Neural progenitor cell (in vitro differentiated cells): ENCODE data around the gene MAPRE2. TPM values are rescaled to one million over a fixed set of nuclear protein-coding genes. Genes with fewer than 3 reads are reported as not detected.
A peak's percentile ranks its signal among the peaks of the same experiment; 100 is the strongest.
"Not testable (repeated sequence)": the region's sequence is repeated elsewhere in the genome, so short reads cannot be mapped to it uniquely, and the experiment has no call there.

Experiments
- DNase-seq: peaks from one replicate; pipeline ENCODE4 v3.0.0-alpha.2; 2016; ENCODE audit warnings: low spot score
- H2AFZ ChIP-seq: fragments of 200-600 bp; sonication (generic); replicated peaks from 2 replicates; pipeline ENCODE4 v1.6.1; 2016; ENCODE audit warnings: antibody characterized with exemption
- H3F3A ChIP-seq: fragments of 200-600 bp; sonication (generic); 2 replicates; pipeline ENCODE4 v1.6.1; 2016; ENCODE audit warnings: antibody characterized with exemption, low read depth
- H3K27ac ChIP-seq: fragments of 200-600 bp; sonication (generic); 2 replicates; pipeline ENCODE4 v1.5.1; 2016; ENCODE audit warnings: mild to moderate bottlenecking
- H3K27me3 ChIP-seq: fragments of 200-600 bp; sonication (generic); 2 replicates; pipeline ENCODE4 v1.6.1; 2016; ENCODE audit warnings: mild to moderate bottlenecking, moderate library complexity
- H3K36me3 ChIP-seq: fragments of 200-600 bp; sonication (generic); 2 replicates; pipeline ENCODE4 v1.5.1; 2016
- H3K4me1 ChIP-seq: fragments of 200-600 bp; sonication (generic); 2 replicates; pipeline ENCODE4 v1.6.1; 2016; ENCODE audit warnings: mixed run types
- H3K4me2 ChIP-seq: fragments of 200-600 bp; sonication (generic); 2 replicates; pipeline ENCODE4 v1.6.1; 2016
- H3K4me3 ChIP-seq: fragments of 200-600 bp; sonication (generic); 2 replicates; pipeline ENCODE4 v1.5.1; 2016
- H3K79me2 ChIP-seq: fragments of 200-600 bp; sonication (generic); 2 replicates; pipeline ENCODE4 v1.6.1; 2016; ENCODE audit warnings: low read depth
- H3K9ac ChIP-seq: fragments of 200-600 bp; sonication (generic); 2 replicates; pipeline ENCODE4 v1.6.1; 2016
- H3K9me3 ChIP-seq: fragments of 200-600 bp; sonication (generic); 2 replicates; pipeline ENCODE4 v1.5.1; 2016; ENCODE audit warnings: low read depth
- H4K20me1 ChIP-seq: fragments of 200-600 bp; sonication (generic); 2 replicates; pipeline ENCODE4 v1.6.1; 2016; ENCODE audit warnings: low read depth
- H3K27ac Mint-ChIP-seq: 3 replicates; pipeline ENCODE4 v1.8.0; 2021; ENCODE audit warnings: mixed read lengths
- H3K27me3 Mint-ChIP-seq: 2 replicates; pipeline ENCODE4 v1.8.0; 2022; ENCODE audit warnings: low read depth, mild to moderate bottlenecking, inconsistent platforms, moderate library complexity, mixed read lengths; ENCODE audit not compliant: insufficient read depth
- H3K36me3 Mint-ChIP-seq: 3 replicates; pipeline ENCODE4 v1.8.0; 2021; ENCODE audit warnings: mixed read lengths
- H3K4me1 Mint-ChIP-seq: 3 replicates; pipeline ENCODE4 v1.8.0; 2021; ENCODE audit warnings: mixed read lengths
- H3K4me3 Mint-ChIP-seq: 3 replicates; pipeline ENCODE4 v1.8.0; 2021; ENCODE audit warnings: mild to moderate bottlenecking, moderate library complexity, mixed read lengths
- H3K9me3 Mint-ChIP-seq: 3 replicates; pipeline ENCODE4 v1.8.0; 2020; ENCODE audit warnings: mixed read lengths
- CTCF ChIP-seq: fragments of 200-600 bp; sonication (generic); IDR thresholded peaks from 2 replicates; pipeline ENCODE4 v1.5.1; 2017; ENCODE audit warnings: antibody characterized with exemption, mild to moderate bottlenecking
- EZH2 ChIP-seq: fragments of 200-600 bp; sonication (generic); IDR thresholded peaks from 2 replicates; pipeline ENCODE4 v1.6.1; 2017; ENCODE audit warnings: antibody characterized with exemption, mild to moderate bottlenecking, moderate library complexity
- EZH2phosphoT487 ChIP-seq: fragments of 200-600 bp; sonication (generic); IDR thresholded peaks from 2 replicates; pipeline ENCODE4 v1.6.1; 2017; ENCODE audit warnings: antibody characterized with exemption
- total RNA-seq: library from RNA; depleted of rRNA; stranded (reverse); fragments of >200 nt; gene quantifications from 2 replicates; pipeline ENCODE4 v1.2.3, GENCODE V29; 2015; ENCODE audit warnings: low replicate concordance

The MAPRE2 gene
- total RNA-seq, 1 donor from 2014 or later = 34.6 TPM

GRCh38 chr18:35142275-35142615 is 101.0 kb downstream of the MAPRE2 start:
- Histone ChIP-seq H3K79me2 (no peaks in the 10 kb centered on the region), H3K4me1 (no peaks in the 10 kb centered on the region), H4K20me1 (no peaks in the 10 kb centered on the region), H3F3A (peaks cover 4% of the 10 kb centered on the region), H3K27me3 (no peaks in the 10 kb centered on the region), H3K9ac (no peak overlapping the region), H3K36me3 (no peaks in the 10 kb centered on the region), H3K27ac (no peak overlapping the region), H3K4me2 (no peak overlapping the region), H3K9me3 (no peaks in the 10 kb centered on the region), H3K4me3 (no peak overlapping the region), H2AFZ (no peak overlapping the region)
- peaks cover 3% of the 10 kb centered on the region for H3K4me1 Mint-ChIP-seq
- H3K9me3 Mint-ChIP-seq = peaks cover 7% of the 10 kb centered on the region
- H3K27ac Mint-ChIP-seq = no peak overlapping the region
- DNase-seq = no peak
- no peak for TF ChIP-seq EZH2phosphoT487
- TF ChIP-seq CTCF = no peak
- no peak for TF ChIP-seq EZH2
- H3K4me3 Mint-ChIP-seq = no peak overlapping the region
- peaks cover 16% of the 10 kb centered on the region for H3K36me3 Mint-ChIP-seq
- H3K27me3 Mint-ChIP-seq = no peaks in the 10 kb centered on the region

GRCh38 chr18:35143622-35144596 is 102.7 kb downstream of the MAPRE2 start:
- Histone ChIP-seq H2AFZ (no peak overlapping the region), H3K27ac (no peak overlapping the region)
- peak; percentile 77 for DNase-seq

GRCh38 chr18:35144698-35145097 is 103.5 kb downstream of the MAPRE2 start:
- Histone ChIP-seq H3K27ac (no peak overlapping the region), H3K4me2 (no peak overlapping the region), H3K36me3 (no peaks in the 10 kb centered on the region), H3K4me1 (no peaks in the 10 kb centered on the region), H3K79me2 (no peaks in the 10 kb centered on the region), H2AFZ (no peak overlapping the region), H3K4me3 (no peak overlapping the region), H3F3A (peaks cover 4% of the 10 kb centered on the region), H4K20me1 (no peaks in the 10 kb centered on the region), H3K9me3 (no peaks in the 10 kb centered on the region), H3K9ac (no peak overlapping the region), H3K27me3 (no peaks in the 10 kb centered on the region)
- no peak overlapping the region for H3K27ac Mint-ChIP-seq
- peaks cover 18% of the 10 kb centered on the region for H3K9me3 Mint-ChIP-seq
- no peak for DNase-seq
- H3K4me3 Mint-ChIP-seq = no peak overlapping the region
- H3K36me3 Mint-ChIP-seq = peaks cover 21% of the 10 kb centered on the region
- H3K4me1 Mint-ChIP-seq = no peaks in the 10 kb centered on the region
- H3K27me3 Mint-ChIP-seq = peaks cover 2% of the 10 kb centered on the region
- no peak for TF ChIP-seq EZH2
- TF ChIP-seq CTCF = no peak
- no peak for TF ChIP-seq EZH2phosphoT487

More at GRCh38 chr18:35143622-35144596, 102.7 kb downstream of the MAPRE2 start:
- no peaks in the 10 kb centered on the region for H4K20me1 ChIP-seq
- no peak overlapping the region for H3K27ac Mint-ChIP-seq
- no peak overlapping the region for H3K4me3 ChIP-seq
- peaks cover 4% of the 10 kb centered on the region for H3F3A ChIP-seq
- peaks cover 11% of the 10 kb centered on the region for H3K9me3 Mint-ChIP-seq
- H3K4me2 ChIP-seq = no peak overlapping the region
- no peaks in the 10 kb centered on the region for H3K9me3 ChIP-seq
- peaks cover 16% of the 10 kb centered on the region for H3K36me3 Mint-ChIP-seq
- no peaks in the 10 kb centered on the region for H3K4me1 Mint-ChIP-seq
- H3K4me3 Mint-ChIP-seq = no peak overlapping the region
- no peaks in the 10 kb centered on the region for H3K79me2 ChIP-seq
- H3K27me3 ChIP-seq = no peaks in the 10 kb centered on the region
- H3K4me1 ChIP-seq = no peaks in the 10 kb centered on the region
- TF ChIP-seq EZH2 = no peak
- no peak for TF ChIP-seq EZH2phosphoT487
- peak; percentile 79 for TF ChIP-seq CTCF
- H3K27me3 Mint-ChIP-seq = peaks cover 2% of the 10 kb centered on the region
- H3K9ac ChIP-seq = no peak overlapping the region
- no peaks in the 10 kb centered on the region for H3K36me3 ChIP-seq

GRCh38 chr18:35150195-35150594 is 109.0 kb downstream of the MAPRE2 start:
- not testable (repeated sequence) for H3K9me3 ChIP-seq, H3F3A ChIP-seq, H3K27me3 Mint-ChIP-seq, H3K4me3 ChIP-seq, H2AFZ ChIP-seq, DNase-seq, H4K20me1 ChIP-seq, H3K9ac ChIP-seq, H3K4me2 ChIP-seq, H3K27ac ChIP-seq, H3K36me3 ChIP-seq, H3K27me3 ChIP-seq, H3K4me1 ChIP-seq, H3K79me2 ChIP-seq, H3K27ac Mint-ChIP-seq, H3K4me1 Mint-ChIP-seq, H3K4me3 Mint-ChIP-seq
- Mint-ChIP-seq H3K9me3 (peaks cover 23% of the 10 kb centered on the region), H3K36me3 (peaks cover 11% of the 10 kb centered on the region)
